ENCODE measurements around the gene PLAC1.

DNA sequence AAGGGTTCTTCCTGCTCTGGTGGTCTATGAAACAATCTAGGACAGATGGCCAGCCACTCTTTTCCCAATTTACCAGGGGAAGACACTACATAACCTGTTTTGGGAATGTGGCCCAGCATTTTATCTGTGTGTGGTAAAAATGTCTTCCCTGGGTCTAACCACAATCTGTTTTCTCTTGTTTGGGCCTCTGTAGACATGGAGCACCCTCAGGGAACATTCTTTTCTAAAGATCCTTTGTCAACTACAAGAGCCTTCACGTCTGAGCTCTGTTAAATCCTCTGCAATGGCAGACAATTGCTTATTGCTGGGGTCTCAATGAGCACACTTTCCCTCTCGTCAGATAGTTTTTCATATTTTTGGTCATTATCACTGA lies 35.5 kb downstream of the PLAC1 start:
- TF ChIP-seq CTCF (IDR thresholded peaks at IDR 0.05; ENCODE audit: insufficient read depth, low read length) (no peak), POLR2AphosphoS5 (IDR thresholded peaks at IDR 0.05; ENCODE audit: low read depth) (no peak)
- TF ChIP-seq, protein P1, sequence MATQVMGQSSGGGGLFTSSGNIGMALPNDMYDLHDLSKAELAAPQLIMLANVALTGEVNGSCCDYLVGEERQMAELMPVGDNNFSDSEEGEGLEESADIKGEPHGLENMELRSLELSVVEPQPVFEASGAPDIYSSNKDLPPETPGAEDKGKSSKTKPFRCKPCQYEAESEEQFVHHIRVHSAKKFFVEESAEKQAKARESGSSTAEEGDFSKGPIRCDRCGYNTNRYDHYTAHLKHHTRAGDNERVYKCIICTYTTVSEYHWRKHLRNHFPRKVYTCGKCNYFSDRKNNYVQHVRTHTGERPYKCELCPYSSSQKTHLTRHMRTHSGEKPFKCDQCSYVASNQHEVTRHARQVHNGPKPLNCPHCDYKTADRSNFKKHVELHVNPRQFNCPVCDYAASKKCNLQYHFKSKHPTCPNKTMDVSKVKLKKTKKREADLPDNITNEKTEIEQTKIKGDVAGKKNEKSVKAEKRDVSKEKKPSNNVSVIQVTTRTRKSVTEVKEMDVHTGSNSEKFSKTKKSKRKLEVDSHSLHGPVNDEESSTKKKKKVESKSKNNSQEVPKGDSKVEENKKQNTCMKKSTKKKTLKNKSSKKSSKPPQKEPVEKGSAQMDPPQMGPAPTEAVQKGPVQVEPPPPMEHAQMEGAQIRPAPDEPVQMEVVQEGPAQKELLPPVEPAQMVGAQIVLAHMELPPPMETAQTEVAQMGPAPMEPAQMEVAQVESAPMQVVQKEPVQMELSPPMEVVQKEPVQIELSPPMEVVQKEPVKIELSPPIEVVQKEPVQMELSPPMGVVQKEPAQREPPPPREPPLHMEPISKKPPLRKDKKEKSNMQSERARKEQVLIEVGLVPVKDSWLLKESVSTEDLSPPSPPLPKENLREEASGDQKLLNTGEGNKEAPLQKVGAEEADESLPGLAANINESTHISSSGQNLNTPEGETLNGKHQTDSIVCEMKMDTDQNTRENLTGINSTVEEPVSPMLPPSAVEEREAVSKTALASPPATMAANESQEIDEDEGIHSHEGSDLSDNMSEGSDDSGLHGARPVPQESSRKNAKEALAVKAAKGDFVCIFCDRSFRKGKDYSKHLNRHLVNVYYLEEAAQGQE (IDR thresholded peaks at IDR 0.05; ENCODE audit: insufficient replicate concordance, low read depth) = no peak
